ENCODE results near the gene SFTPD.

SFTPD gene

DNA sequence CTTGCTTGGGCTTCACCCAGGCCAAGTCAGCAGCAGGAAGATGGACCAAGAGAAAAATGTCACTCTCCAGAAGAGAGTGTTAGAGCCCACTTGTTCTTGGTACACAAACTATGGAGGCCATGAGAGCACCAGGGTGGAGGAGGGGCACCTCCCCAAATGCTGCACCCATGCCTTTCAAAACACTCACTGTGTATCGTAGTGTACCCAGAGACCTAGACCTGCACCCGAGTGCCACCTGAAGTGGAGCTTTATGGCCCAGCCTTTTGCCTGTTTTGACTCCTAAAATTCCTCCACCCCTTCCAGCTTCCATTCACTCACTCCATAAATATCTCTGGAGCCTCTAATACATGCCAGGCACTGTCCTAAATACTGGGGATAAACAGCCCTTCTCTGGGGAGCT lies 5.0 kb downstream of the SFTPD start:
- Histone ChIP-seq H4K5ac (ENCODE audit: low read length) (no peak overlapping the region), H3K4me2 (ENCODE audit: low read length) (no peak overlapping the region), H3K79me2 (ENCODE audit: control insufficient read depth, insufficient read depth, low read length) (no peaks in the 10 kb centered on the region), H2BK120ac (ENCODE audit: low read depth, low read length) (no peak overlapping the region), H3K27ac (ENCODE audit: low read depth, low read length) (no peak overlapping the region), H2AK5ac (ENCODE audit: low read length) (no peak overlapping the region), H3K27me3 (ENCODE audit: insufficient read depth, low read length, poor library complexity) (no peaks in the 10 kb centered on the region), H3K79me1 (ENCODE audit: low read length) (no peaks in the 10 kb centered on the region), H3K36me3 (ENCODE audit: control insufficient read depth, insufficient read depth, low read length) (no peaks in the 10 kb centered on the region), H3K9ac (ENCODE audit: low read length) (no peak overlapping the region), H3K4ac (ENCODE audit: low read depth, low read length) (no peak overlapping the region), H4K8ac (ENCODE audit: low read depth, low read length) (no peak overlapping the region), H3K4me3 (ENCODE audit: low read length) (no peak overlapping the region), H2BK15ac (replicated peaks; ENCODE audit: low read depth) (no peak overlapping the region), H3K18ac (ENCODE audit: low read length) (no peak overlapping the region), H3K23ac (ENCODE audit: low read length) (no peak overlapping the region), H3K56ac (ENCODE audit: low read length) (no peak overlapping the region), H2BK5ac (ENCODE audit: low read length) (no peak overlapping the region), H3K4me1 (ENCODE audit: control insufficient read depth, low read depth, low read length) (no peaks in the 10 kb centered on the region)
- WGBS (ENCODE audit: extremely low coverage, insufficient coverage, low lambda C conversion rate), result no CpG with 5 or more reads among the region's 2 CpGs
- no peak for DNase-seq

GRCh38 chr10:79942261-79943185 lies 6.4 kb downstream of the SFTPD start:
- DNase-seq, result no peak
- H3K36me3 ChIP-seq (ENCODE audit: control insufficient read depth, insufficient read depth, low read length), result no peaks in the 10 kb centered on the region
- H3K79me1 ChIP-seq (ENCODE audit: low read length), result no peaks in the 10 kb centered on the region
- H3K4me3 ChIP-seq (ENCODE audit: low read length), result no peak overlapping the region
- no peaks in the 10 kb centered on the region for H3K79me2 ChIP-seq (ENCODE audit: control insufficient read depth, insufficient read depth, low read length)
- H4K8ac ChIP-seq (ENCODE audit: low read depth, low read length), result no peak overlapping the region
- H3K4ac ChIP-seq (ENCODE audit: low read depth, low read length), result no peak overlapping the region
- H3K56ac ChIP-seq (ENCODE audit: low read length), result no peak overlapping the region
- no peak overlapping the region for H3K23ac ChIP-seq (ENCODE audit: low read length)
- H3K9ac ChIP-seq (ENCODE audit: low read length), result no peak overlapping the region
- H2BK120ac ChIP-seq (ENCODE audit: low read depth, low read length), result no peak overlapping the region
- no CpG with 5 or more reads among the region's 8 CpGs for WGBS (ENCODE audit: extremely low coverage, insufficient coverage, low lambda C conversion rate)
- H3K27ac ChIP-seq (ENCODE audit: low read depth, low read length), result no peak overlapping the region
- no peak overlapping the region for H2BK5ac ChIP-seq (ENCODE audit: low read length)
- H3K27me3 ChIP-seq (ENCODE audit: insufficient read depth, low read length, poor library complexity), result no peaks in the 10 kb centered on the region
- H2AK5ac ChIP-seq (ENCODE audit: low read length), result no peak overlapping the region
- H2BK15ac ChIP-seq (replicated peaks; ENCODE audit: low read depth), result no peak overlapping the region
- H3K18ac ChIP-seq (ENCODE audit: low read length), result no peak overlapping the region
- H4K5ac ChIP-seq (ENCODE audit: low read length), result no peak overlapping the region
- H3K4me1 ChIP-seq (ENCODE audit: control insufficient read depth, low read depth, low read length), result no peaks in the 10 kb centered on the region
- H3K4me2 ChIP-seq (ENCODE audit: low read length), result no peak overlapping the region

- Histone ChIP-seq H3K36me3 (ENCODE audit: control insufficient read depth, insufficient read depth, low read length) (no peaks in the 10 kb centered on the region), H4K8ac (ENCODE audit: low read depth, low read length) (no peak overlapping the region), H3K4me1 (ENCODE audit: control insufficient read depth, low read depth, low read length) (no peaks in the 10 kb centered on the region), H3K27ac (ENCODE audit: low read depth, low read length) (no peak overlapping the region), H3K4me2 (ENCODE audit: low read length) (no peak overlapping the region), H3K79me1 (ENCODE audit: low read length) (no peaks in the 10 kb centered on the region), H2AK5ac (ENCODE audit: low read length) (no peak overlapping the region), H3K4ac (ENCODE audit: low read depth, low read length) (no peak overlapping the region), H2BK5ac (ENCODE audit: low read length) (no peak overlapping the region), H3K9ac (ENCODE audit: low read length) (no peak overlapping the region), H3K27me3 (ENCODE audit: insufficient read depth, low read length, poor library complexity) (no peaks in the 10 kb centered on the region), H3K56ac (ENCODE audit: low read length) (no peak overlapping the region), H3K18ac (ENCODE audit: low read length) (no peak overlapping the region), H4K5ac (ENCODE audit: low read length) (no peak overlapping the region), H3K4me3 (ENCODE audit: low read length) (no peak overlapping the region), H3K79me2 (ENCODE audit: control insufficient read depth, insufficient read depth, low read length) (no peaks in the 10 kb centered on the region), H2BK15ac (replicated peaks; ENCODE audit: low read depth) (no peak overlapping the region), H3K23ac (ENCODE audit: low read length) (no peak overlapping the region), H2BK120ac (ENCODE audit: low read depth, low read length) (no peak overlapping the region)
- no peak for DNase-seq
- no CpG with 5 or more reads among the region's 11 CpGs for WGBS (ENCODE audit: extremely low coverage, insufficient coverage, low lambda C conversion rate)
Measured at GRCh38 chr10:79941585-79942210, 7.2 kb downstream of the SFTPD start.

DNA sequence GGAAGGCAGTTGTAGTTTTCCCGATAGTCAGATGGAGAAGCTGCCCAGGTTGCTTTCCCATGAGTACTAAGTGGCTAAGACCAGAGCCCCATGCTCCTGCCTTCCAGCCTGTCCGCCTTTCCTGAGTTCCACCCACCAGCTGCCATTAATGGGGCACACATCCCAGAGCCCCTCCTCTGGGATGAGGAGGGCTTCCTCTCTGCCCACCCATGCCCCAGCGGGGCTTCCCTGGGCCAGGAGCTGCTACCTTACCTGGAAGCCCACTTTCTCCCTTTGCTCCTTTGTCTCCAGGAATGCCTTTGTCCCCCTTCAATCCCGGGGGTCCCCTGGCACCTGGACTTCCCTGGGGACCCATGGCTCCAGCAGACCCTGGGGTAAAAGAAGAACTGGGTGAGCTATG lies 7.8 kb downstream of the SFTPD start:
- H3K27me3 ChIP-seq (ENCODE audit: insufficient read depth, low read length, poor library complexity), result no peaks in the 10 kb centered on the region
- H3K4ac ChIP-seq (ENCODE audit: low read depth, low read length), result no peak overlapping the region
- H2BK120ac ChIP-seq (ENCODE audit: low read depth, low read length), result no peak overlapping the region

DNA sequence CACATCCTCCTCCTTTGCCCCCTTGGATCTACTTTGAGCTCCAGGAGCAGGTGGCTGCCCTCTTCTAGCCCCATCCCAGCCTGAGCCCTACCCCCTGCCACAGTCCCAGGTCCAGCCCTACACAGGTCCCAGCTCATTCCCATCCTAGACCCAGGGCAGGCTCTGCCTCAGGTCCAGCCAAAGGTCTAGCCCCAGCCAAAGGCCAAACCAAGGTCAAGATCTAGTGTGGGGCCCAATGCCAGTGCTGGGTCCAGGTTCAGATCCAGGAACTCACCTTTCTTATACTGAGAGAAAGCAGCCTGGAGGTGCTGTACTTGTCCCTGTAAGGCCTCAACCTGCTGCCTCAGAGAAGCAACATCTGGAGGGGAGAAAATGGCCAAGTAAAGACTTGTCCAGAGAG lies 8.5 kb downstream of the SFTPD start:
- Histone ChIP-seq H3K27ac (ENCODE audit: low read depth, low read length) (no peak overlapping the region), H3K23ac (ENCODE audit: low read length) (no peak overlapping the region), H2BK15ac (replicated peaks; ENCODE audit: low read depth) (no peak overlapping the region), H3K56ac (ENCODE audit: low read length) (no peak overlapping the region), H3K4me1 (ENCODE audit: control insufficient read depth, low read depth, low read length) (no peaks in the 10 kb centered on the region), H3K36me3 (ENCODE audit: control insufficient read depth, insufficient read depth, low read length) (no peaks in the 10 kb centered on the region), H3K79me2 (ENCODE audit: control insufficient read depth, insufficient read depth, low read length) (no peaks in the 10 kb centered on the region), H3K4me3 (ENCODE audit: low read length) (no peak overlapping the region), H4K8ac (ENCODE audit: low read depth, low read length) (no peak overlapping the region), H2AK5ac (ENCODE audit: low read length) (no peak overlapping the region), H3K79me1 (ENCODE audit: low read length) (no peaks in the 10 kb centered on the region), H3K18ac (ENCODE audit: low read length) (no peak overlapping the region), H3K4me2 (ENCODE audit: low read length) (no peak overlapping the region), H4K5ac (ENCODE audit: low read length) (no peak overlapping the region), H2BK120ac (ENCODE audit: low read depth, low read length) (no peak overlapping the region), H2BK5ac (ENCODE audit: low read length) (no peak overlapping the region), H3K4ac (ENCODE audit: low read depth, low read length) (no peak overlapping the region), H3K9ac (ENCODE audit: low read length) (no peak overlapping the region), H3K27me3 (ENCODE audit: insufficient read depth, low read length, poor library complexity) (no peaks in the 10 kb centered on the region)
- DNase-seq, result no peak

More for the DNA sequence above, 7.8 kb downstream of the SFTPD start:
- H4K8ac ChIP-seq (ENCODE audit: low read depth, low read length), result no peak overlapping the region
- H2BK5ac ChIP-seq (ENCODE audit: low read length), result no peak overlapping the region
- H3K56ac ChIP-seq (ENCODE audit: low read length), result no peak overlapping the region
- H3K9ac ChIP-seq (ENCODE audit: low read length), result no peak overlapping the region
- H3K23ac ChIP-seq (ENCODE audit: low read length), result no peak overlapping the region
- H2BK15ac ChIP-seq (replicated peaks; ENCODE audit: low read depth), result no peak overlapping the region
- H3K36me3 ChIP-seq (ENCODE audit: control insufficient read depth, insufficient read depth, low read length), result no peaks in the 10 kb centered on the region
- DNase-seq, result no peak
- H3K79me1 ChIP-seq (ENCODE audit: low read length), result no peaks in the 10 kb centered on the region
- H3K79me2 ChIP-seq (ENCODE audit: control insufficient read depth, insufficient read depth, low read length), result no peaks in the 10 kb centered on the region
- no peak overlapping the region for H4K5ac ChIP-seq (ENCODE audit: low read length)
- H3K18ac ChIP-seq (ENCODE audit: low read length), result no peak overlapping the region
- no peaks in the 10 kb centered on the region for H3K4me1 ChIP-seq (ENCODE audit: control insufficient read depth, low read depth, low read length)
- no peak overlapping the region for H3K4me3 ChIP-seq (ENCODE audit: low read length)
- no peak overlapping the region for H3K27ac ChIP-seq (ENCODE audit: low read depth, low read length)
- no peak overlapping the region for H3K4me2 ChIP-seq (ENCODE audit: low read length)
- no CpG with 5 or more reads among the region's 4 CpGs for WGBS (ENCODE audit: extremely low coverage, insufficient coverage, low lambda C conversion rate)
- H2AK5ac ChIP-seq (ENCODE audit: low read length), result no peak overlapping the region
